ENCODE results near the gene CFAP46. TPM values are rescaled to one million over a fixed set of nuclear protein-coding genes. Genes with fewer than 3 reads are reported as not detected.

The CFAP46 gene
- total and polyA plus RNA-seq, 10 of the 15 experiments (the other 5 are each of a cell fraction or from before 2014, with no cell fraction given), result 0.01 to 0.18 (median 0.03) TPM; not detected in 7

DNA sequence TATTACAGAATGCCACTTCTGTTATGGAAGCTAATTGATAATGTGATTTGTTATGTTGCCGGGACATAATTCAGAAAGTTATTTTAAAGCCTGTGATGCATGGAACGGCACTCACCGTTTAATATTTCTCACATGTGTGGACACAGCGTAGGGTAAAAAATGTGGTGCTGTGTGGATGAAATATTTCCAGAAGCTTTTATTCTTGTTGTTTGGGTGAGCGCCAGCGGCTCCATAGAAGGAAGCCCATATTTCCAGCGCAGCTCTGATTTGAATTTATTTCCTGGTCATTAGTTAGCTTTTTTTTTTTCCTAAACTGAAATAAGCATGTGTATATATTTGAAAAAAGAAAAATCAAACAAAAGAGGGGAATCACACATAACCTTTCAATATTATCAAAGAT lies 136.3 kb downstream of the CFAP46 start (continued):
- TF ChIP-seq KAT2A (conservative IDR thresholded peaks at IDR 0.05; ENCODE audit: control insufficient read depth, low read depth, low read length) (no peak), CBFB (IDR thresholded peaks at IDR 0.05; ENCODE audit: low read depth) (no peak)

- intact Hi-C loops (cut with micrococcal nuclease; ENCODE audit: unreplicated experiment) (no loop called here), in situ Hi-C loops (cut with MboI) (no loop called here)
- ChIA-PET SMC1A (ENCODE audit: uncharacterized antibody, unreplicated experiment) (no interaction called here), POLR2A (no interaction called here), RAD21 (ENCODE audit: unreplicated experiment) (no interaction called here), CTCF (no interaction called here)
- Histone ChIP-seq H3K9ac (ENCODE audit: control insufficient read depth, insufficient read depth, low read length) (no peak overlapping the region), H3K4me2 (ENCODE audit: control insufficient read depth, insufficient read depth) (no peak overlapping the region), H3K4me3 (no peak overlapping the region), H4K20me1 (ENCODE audit: control insufficient read depth, insufficient read depth) (no peaks in the 10 kb centered on the region), H3K79me2 (ENCODE audit: control insufficient read depth, insufficient read depth, low read length) (no peaks in the 10 kb centered on the region), H2AFZ (ENCODE audit: control insufficient read depth, low read depth, low read length) (no peak overlapping the region), H3K27ac (ENCODE audit: control insufficient read depth, insufficient read depth) (no peak overlapping the region), H3K27me3 (replicated peaks in 1 of 2; ENCODE audit: control insufficient read depth in 2 of 2, insufficient read depth in 2 of 2, low read length in 1 of 2) (no peaks in the 10 kb centered on the region), H3K4me1 (ENCODE audit: control insufficient read depth, insufficient read depth, low read length) (no peaks in the 10 kb centered on the region), H3K9me3 (replicated peaks; ENCODE audit: control insufficient read depth, insufficient read depth, low read length) (peaks cover 2% of the 10 kb centered on the region; the same call in 1 of the 3 replicates), H3K36me3 (ENCODE audit: control insufficient read depth in 2 of 2, insufficient read depth in 2 of 2, low read length in 1 of 2) (no peaks in the 10 kb centered on the region)
- WGBS (ENCODE audit: insufficient coverage, insufficient replicate concordance, low lambda C conversion rate, missing lambda C conversion rate), result 30% methylated on average over 21 of the region's 21 CpGs
- no peak for ATAC-seq
- FAIRE-seq, result no peak
- BruUV-seq (replicated peaks), result no TSS peak
- no peak for DNase-seq (ENCODE audit: low read depth, low spot score)
- TF ChIP-seq BMI1 (IDR thresholded peaks at IDR 0.05; ENCODE audit: borderline replicate concordance), result no peak
- no peak for TF ChIP-seq NRF1 (conservative IDR thresholded peaks at IDR 0.05; ENCODE audit: low read depth, low read length)
- TF ChIP-seq, protein P1, sequence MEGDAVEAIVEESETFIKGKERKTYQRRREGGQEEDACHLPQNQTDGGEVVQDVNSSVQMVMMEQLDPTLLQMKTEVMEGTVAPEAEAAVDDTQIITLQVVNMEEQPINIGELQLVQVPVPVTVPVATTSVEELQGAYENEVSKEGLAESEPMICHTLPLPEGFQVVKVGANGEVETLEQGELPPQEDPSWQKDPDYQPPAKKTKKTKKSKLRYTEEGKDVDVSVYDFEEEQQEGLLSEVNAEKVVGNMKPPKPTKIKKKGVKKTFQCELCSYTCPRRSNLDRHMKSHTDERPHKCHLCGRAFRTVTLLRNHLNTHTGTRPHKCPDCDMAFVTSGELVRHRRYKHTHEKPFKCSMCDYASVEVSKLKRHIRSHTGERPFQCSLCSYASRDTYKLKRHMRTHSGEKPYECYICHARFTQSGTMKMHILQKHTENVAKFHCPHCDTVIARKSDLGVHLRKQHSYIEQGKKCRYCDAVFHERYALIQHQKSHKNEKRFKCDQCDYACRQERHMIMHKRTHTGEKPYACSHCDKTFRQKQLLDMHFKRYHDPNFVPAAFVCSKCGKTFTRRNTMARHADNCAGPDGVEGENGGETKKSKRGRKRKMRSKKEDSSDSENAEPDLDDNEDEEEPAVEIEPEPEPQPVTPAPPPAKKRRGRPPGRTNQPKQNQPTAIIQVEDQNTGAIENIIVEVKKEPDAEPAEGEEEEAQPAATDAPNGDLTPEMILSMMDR (IDR thresholded peaks at IDR 0.05 in 2 of 3, conservative IDR thresholded peaks at IDR 0.05 in 1 of 3; ENCODE audit: control insufficient read depth in 2 of 3, extremely low read depth in 1 of 3, insufficient read depth in 1 of 3, low read depth in 3 of 3, low read length in 3 of 3), result no peak
- TF ChIP-seq TCF7 (IDR thresholded peaks at IDR 0.05; ENCODE audit: borderline replicate concordance), result no peak
- no peak for TF ChIP-seq ZBTB33 (IDR thresholded peaks at IDR 0.05)
- TF ChIP-seq CEBPB (IDR thresholded peaks at IDR 0.05; ENCODE audit: borderline replicate concordance in 1 of 2, low read depth in 2 of 2, low read length in 2 of 2), result no peak
Observed at GRCh38 chr10:132805599-132805998, 136.8 kb downstream of the CFAP46 start.
